Uterus (tissue), 2 donors: ENCODE measurements around the gene VCL.
"Not testable (repeated sequence)": the region's sequence is repeated elsewhere in the genome, so short reads cannot be mapped to it uniquely, and the experiment has no call there.

Experiments used
- POLR2A ChIP-seq, 2 donors: fragments of 450-650 bp; IDR thresholded peaks; one replicate each; pipeline ENCODE4 v1.6.1; 2016; ENCODE audit warnings: antibody characterized with exemption in 2 of 2, mild to moderate bottlenecking in 1 of 2, moderate library complexity in 1 of 2
- TF ChIP-seq, protein P1 (sequence below), 4 experiments: fragments of 200-600 bp in 2 of 4; fragments of 450-650 bp in 2 of 4; sonication (generic) in 2 of 4; IDR thresholded peaks; one replicate each; pipeline ENCODE4 v1.5.1; 2016 to 2019; ENCODE audit warnings: antibody characterized with exemption in 4 of 4, mild to moderate bottlenecking in 2 of 4, moderate library complexity in 1 of 4

DNA sequence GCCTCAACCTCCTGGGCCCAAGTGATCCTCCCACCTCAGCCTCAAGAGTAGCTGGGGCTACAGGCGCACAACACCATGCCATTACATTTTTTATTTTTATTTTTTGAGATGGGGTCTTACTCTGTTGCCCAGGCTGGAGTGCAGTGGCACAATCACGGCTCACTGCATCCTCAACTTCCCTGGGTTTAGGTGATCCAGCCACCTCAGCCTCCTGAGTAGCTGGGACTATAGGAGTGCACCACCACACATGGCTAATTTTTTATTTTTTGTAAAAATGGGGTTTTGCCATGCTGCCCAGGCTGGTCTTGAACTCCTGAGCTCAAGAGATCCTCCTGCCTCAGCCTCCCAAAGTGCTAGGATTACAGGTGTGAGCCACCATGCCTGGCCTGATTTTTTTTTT, 64.1 kb downstream of the VCL start:
- not testable (repeated sequence) for TF ChIP-seq POLR2A (IDR thresholded peaks at IDR 0.05)
- TF ChIP-seq, protein P1, sequence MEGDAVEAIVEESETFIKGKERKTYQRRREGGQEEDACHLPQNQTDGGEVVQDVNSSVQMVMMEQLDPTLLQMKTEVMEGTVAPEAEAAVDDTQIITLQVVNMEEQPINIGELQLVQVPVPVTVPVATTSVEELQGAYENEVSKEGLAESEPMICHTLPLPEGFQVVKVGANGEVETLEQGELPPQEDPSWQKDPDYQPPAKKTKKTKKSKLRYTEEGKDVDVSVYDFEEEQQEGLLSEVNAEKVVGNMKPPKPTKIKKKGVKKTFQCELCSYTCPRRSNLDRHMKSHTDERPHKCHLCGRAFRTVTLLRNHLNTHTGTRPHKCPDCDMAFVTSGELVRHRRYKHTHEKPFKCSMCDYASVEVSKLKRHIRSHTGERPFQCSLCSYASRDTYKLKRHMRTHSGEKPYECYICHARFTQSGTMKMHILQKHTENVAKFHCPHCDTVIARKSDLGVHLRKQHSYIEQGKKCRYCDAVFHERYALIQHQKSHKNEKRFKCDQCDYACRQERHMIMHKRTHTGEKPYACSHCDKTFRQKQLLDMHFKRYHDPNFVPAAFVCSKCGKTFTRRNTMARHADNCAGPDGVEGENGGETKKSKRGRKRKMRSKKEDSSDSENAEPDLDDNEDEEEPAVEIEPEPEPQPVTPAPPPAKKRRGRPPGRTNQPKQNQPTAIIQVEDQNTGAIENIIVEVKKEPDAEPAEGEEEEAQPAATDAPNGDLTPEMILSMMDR (IDR thresholded peaks at IDR 0.05), result not testable (repeated sequence)
